K562 (cell line): Measurements from ENCODE around the gene RIOK3. TPM values are rescaled to one million over a fixed set of nuclear protein-coding genes. Genes with fewer than 3 reads are reported as not detected.
A peak's percentile ranks its signal among the peaks of the same experiment; 100 is the strongest.

Source experiments
- ATAC-seq: fragments of 200-7000 bp; cut with Tn5 transposase; 3 replicates; pipeline ENCODE4 v1.9.1; 2020; ENCODE audit warnings: moderate library complexity
- BruUV-seq: library from RNA; stranded (reverse); fragments of 400-500 nt; replicated peaks from 2 replicates; lab custom pipeline; 2021; lab: Mats Ljungman, UMichigan
- CTCF ChIA-PET: fragments of 300-600 bp; formaldehyde crosslinking; extraction: SDS; loops from one replicate; lab custom pipeline; 2021; ENCODE audit warnings: low intra/inter-chr PET ratio; lab: Yijun Ruan, JAX
- POLR2A ChIA-PET: fragments of 300-600, 350-650 bp; sonication (Branson Sonifier 250); formaldehyde crosslinking; extraction: SDS; loops from one replicate; lab custom pipeline; 2021; ENCODE audit warnings: antibody characterized with exemption, inconsistent platforms; lab: Yijun Ruan, JAX
- DNase-seq, 4 experiments: peaks; one replicate each; pipeline versions ENCODE4 v3.0.0 to v3.0.0-alpha.2; 2011 to 2018; ENCODE audit warnings: low spot score in 3 of 4, mixed read lengths in 3 of 4; ENCODE audit errors: extremely low read depth in 1 of 4
- FAIRE-seq: peaks from 2 replicates; lab custom pipeline; 2011; peaks lifted over from hg19 to GRCh38; lab: Jason Lieb, UNC
- H2AFZ ChIP-seq: 2 replicates; pipeline ENCODE4 v1.6.0; 2011; ENCODE audit warnings: low read depth, low read length, control low read depth, inconsistent platforms
- H3K27ac ChIP-seq: fragments of 200-600 bp; 3 replicates; pipeline ENCODE4 v1.8.0; 2011; ENCODE audit warnings: low read depth, mild to moderate bottlenecking, control low read depth, inconsistent platforms, low read length, moderate library complexity, mixed read lengths; ENCODE audit errors: extremely low read depth
- H3K27me3 ChIP-seq, 2 experiments: fragments of 300-600 bp in 1 of 2; 2 replicates in 1 of 2; 3 replicates in 1 of 2; pipeline versions ENCODE4 v1.6.0 to v1.8.0; 2011; ENCODE audit warnings: inconsistent platforms in 2 of 2, low read length in 2 of 2, mild to moderate bottlenecking in 1 of 2, mixed read lengths in 1 of 2, moderate library complexity in 1 of 2; ENCODE audit not compliant: control insufficient read depth in 2 of 2, insufficient read depth in 2 of 2
- H3K36me3 ChIP-seq: fragments of 300-600 bp; 3 replicates; pipeline ENCODE4 v1.8.0; 2011; ENCODE audit warnings: mild to moderate bottlenecking, low read length, inconsistent platforms; ENCODE audit not compliant: control insufficient read depth, insufficient read depth
- H3K4me1 ChIP-seq, 2 experiments: fragments of 200-600 bp in 1 of 2; replicated peaks in 1 of 2; 2 replicates in 1 of 2; 3 replicates in 1 of 2; pipeline versions ENCODE4 v1.5.1 to v1.8.0; 2011; ENCODE audit warnings: inconsistent platforms in 2 of 2, low read length in 2 of 2, mild to moderate bottlenecking in 1 of 2, mixed read lengths in 1 of 2, moderate library complexity in 1 of 2; ENCODE audit not compliant: control insufficient read depth in 2 of 2, insufficient read depth in 2 of 2
- H3K4me2 ChIP-seq: 2 replicates; pipeline ENCODE4 v1.6.1; 2011; ENCODE audit warnings: low read length, control low read depth, inconsistent platforms, mixed read lengths; ENCODE audit not compliant: insufficient read depth
- H3K4me3 ChIP-seq: fragments of 200-600 bp; sonication (generic), shearing (Covaris generic); 2 replicates; pipeline ENCODE4 v1.5.1; 2016; ENCODE audit warnings: control low read depth, inconsistent platforms
- H3K79me2 ChIP-seq: fragments of 200-600 bp; 3 replicates; pipeline ENCODE4 v1.8.0; 2011; ENCODE audit warnings: low read length, inconsistent platforms; ENCODE audit not compliant: control insufficient read depth, insufficient read depth
- H3K9ac ChIP-seq, 2 experiments: 2 replicates each; pipeline versions ENCODE4 v1.6.0 to v1.6.1; 2011; ENCODE audit warnings: low read depth in 2 of 2, low read length in 2 of 2, control low read depth in 1 of 2, inconsistent platforms in 1 of 2, mild to moderate bottlenecking in 1 of 2, mixed read lengths in 1 of 2; ENCODE audit not compliant: insufficient read depth in 1 of 2
- H3K9me1 ChIP-seq: one replicate; pipeline ENCODE4 v1.6.0; 2011; ENCODE audit warnings: inconsistent platforms, mild to moderate bottlenecking, low read length, moderate library complexity; ENCODE audit not compliant: control insufficient read depth, insufficient read depth
- H3K9me3 ChIP-seq: replicated peaks from 2 replicates; pipeline ENCODE4 v1.5.1; 2011; ENCODE audit warnings: low read depth, low read length, inconsistent platforms; ENCODE audit not compliant: control insufficient read depth, insufficient read depth
- H4K20me1 ChIP-seq: replicated peaks from 2 replicates; pipeline ENCODE4 v1.6.1; 2011; ENCODE audit warnings: low read length, inconsistent platforms, mixed read lengths; ENCODE audit not compliant: control insufficient read depth, insufficient read depth
- ADNP ChIP-seq: fragments of 200-800 bp; sonication (Bioruptor generic); IDR thresholded peaks from 2 replicates; pipeline ENCODE4 v1.6.1; 2016; ENCODE audit warnings: missing genetic modification characterization, missing compliant biosample characterization
- BRF2 ChIP-seq: IDR thresholded peaks from 3 replicates; pipeline ENCODE4 v1.6.1; 2011; ENCODE audit warnings: borderline replicate concordance, mild to moderate bottlenecking; ENCODE audit not compliant: insufficient read length, insufficient read depth
- CHD2 ChIP-seq: IDR thresholded peaks from 2 replicates; pipeline ENCODE4 v1.6.1; 2011; ENCODE audit warnings: low read depth, low read length
- CTCFL ChIP-seq: IDR thresholded peaks from 2 replicates; pipeline ENCODE4 v1.6.1; 2011; ENCODE audit warnings: borderline replicate concordance, low read depth, mild to moderate bottlenecking, moderate library complexity, low read length; ENCODE audit not compliant: insufficient read depth, poor library complexity, severe bottlenecking
- FOXJ2 ChIP-seq: fragments of 200-800 bp; sonication (Bioruptor generic); IDR thresholded peaks from 2 replicates; pipeline ENCODE4 v1.6.1; 2016; ENCODE audit warnings: missing genetic modification characterization, missing compliant biosample characterization
- MIER1 ChIP-seq: fragments of 450-650 bp; IDR thresholded peaks from 2 replicates; pipeline ENCODE4 v1.6.1; 2016; ENCODE audit warnings: antibody characterized with exemption, mild to moderate bottlenecking, low read depth
- MTF1 ChIP-seq: fragments of 250-450 bp; sonication (Bioruptor Pico); IDR thresholded peaks from 2 replicates; pipeline ENCODE4 v1.9.0; 2021; ENCODE audit warnings: moderate library complexity, mild to moderate bottlenecking, inconsistent platforms, borderline replicate concordance
- NCOA6 ChIP-seq: fragments of 450-650 bp; IDR thresholded peaks from 2 replicates; pipeline ENCODE4 v1.6.1; 2017; ENCODE audit warnings: mild to moderate bottlenecking
- NR0B1 ChIP-seq: fragments of 450-650 bp; IDR thresholded peaks from one replicate; pipeline ENCODE4 v1.6.1; 2018; ENCODE audit warnings: mild to moderate bottlenecking, moderate library complexity; ENCODE audit not compliant: partially characterized antibody
- PML ChIP-seq: IDR thresholded peaks from 2 replicates; pipeline ENCODE4 v1.6.1; 2012; ENCODE audit warnings: low read length, inconsistent platforms
- RB1 ChIP-seq: fragments of 450-650 bp; IDR thresholded peaks from 2 replicates; pipeline ENCODE4 v1.6.1; 2017; ENCODE audit warnings: low read depth, mild to moderate bottlenecking
- SMAD1 ChIP-seq: fragments of 150-350 bp; IDR thresholded peaks from 2 replicates; pipeline ENCODE4 v1.6.1; 2014; ENCODE audit warnings: low read length, low read depth; ENCODE audit not compliant: partially characterized antibody
- XRCC5 ChIP-seq: fragments of 200-400 bp; formaldehyde crosslinking; IDR thresholded peaks from 2 replicates; pipeline ENCODE4 v1.6.1; 2017; ENCODE audit warnings: low read depth, mild to moderate bottlenecking, low read length
- ZNF146 ChIP-seq: IDR thresholded peaks from one replicate; pipeline ENCODE4 v1.6.1; 2018; ENCODE audit warnings: missing compliant biosample characterization; ENCODE audit not compliant: unreplicated experiment
- ZNF311 ChIP-seq: fragments of 250-450 bp; sonication (Bioruptor Pico); IDR thresholded peaks from 2 replicates; pipeline ENCODE4 v1.4.0; 2020; ENCODE audit warnings: mild to moderate bottlenecking, moderate library complexity
- ZNF354B ChIP-seq: fragments of 250-450 bp; sonication (Bioruptor Pico); IDR thresholded peaks from 2 replicates; pipeline ENCODE4 v1.4.0; 2020
- ZNF717 ChIP-seq: fragments of 250-450 bp; sonication (Bioruptor Pico); IDR thresholded peaks from 2 replicates; pipeline ENCODE4 v1.5.0; 2021
- WGBS: fragments of 100-300 bp; shearing (Covaris generic); methylation state at CpG from one replicate; pipeline ENCODE4 v1.1.6; 2016; ENCODE audit warnings: low coverage, mixed read lengths; ENCODE audit not compliant: insufficient coverage; ENCODE audit errors: missing lambda C conversion rate; 5-methylcytosine and 5-hydroxymethylcytosine counted together
- in situ Hi-C: fragments of 300-500 bp; cut with MboI; formaldehyde crosslinking; loops from 4 replicates; pipeline ENCODE4 v1.15.0; 2018; ENCODE audit warnings: inconsistent platforms, mixed read lengths
- intact Hi-C: fragments of 100-400 bp; cut with micrococcal nuclease; formaldehyde crosslinking; loops from 2 replicates; pipeline ENCODE4 v1.14.2; 2022
- polyA plus RNA-seq, 8 experiments: library from polyadenylated mRNA; depleted of rRNA in 4 of 8; stranded (reverse) in 5 of 8; unstranded in 3 of 8; fragments of >200 nt; fragmentation: Nextera tagmentation in 2 of 8; fragmentation: Illumina TruSeq in 1 of 8; extraction: Ambion mirVana in 2 of 8; extraction: Trizol in 1 of 8; gene quantifications; 2 replicates each; pipeline versions ENCODE4 v1.2.1 to v1.2.3, GENCODE V29; 2011 to 2014; ENCODE audit warnings: inconsistent platforms in 1 of 8, missing spikeins in 1 of 8
- total RNA-seq, 7 experiments: library from RNA; depleted of rRNA in 6 of 7; stranded (reverse); fragments of >200 nt in 6 of 7; fragmentation: Illumina TruSeq in 2 of 7; extraction: Trizol in 2 of 7; gene quantifications; 2 replicates each; pipeline versions ENCODE4 v1.2.1 to v1.2.3, GENCODE V29; 2011 to 2021; ENCODE audit warnings: low replicate concordance in 1 of 7
- TF ChIP-seq, protein P1 (sequence below): IDR thresholded peaks from 2 replicates; pipeline ENCODE4 v1.6.1; 2014; ENCODE audit warnings: antibody characterized with exemption

RIOK3 gene
- total and polyA plus RNA-seq, 9 of the 15 experiments (the other 6 are each of a cell fraction or from before 2014, with no cell fraction given) = 21.4 to 89.5 (median 62.9) TPM

GRCh38 chr18:23458830-23459529, 5.9 kb downstream of the RIOK3 start:
- intact Hi-C loops = no loop called here
- in situ Hi-C loops = no loop called here
- Histone ChIP-seq H3K4me2 (no peak overlapping the region), H3K9me3 (no peaks in the 10 kb centered on the region), H3K4me1 (peaks cover 11% of the 10 kb centered on the region in 2 experiments; a peak in 4 of 5 replicates), H3K79me2 (peaks cover 80% of the 10 kb centered on the region), H2AFZ (no peak overlapping the region), H4K20me1 (peaks cover 38% of the 10 kb centered on the region), H3K9me1 (no peaks in the 10 kb centered on the region), H3K36me3 (peaks cover 44% of the 10 kb centered on the region), H3K27ac (no peak overlapping the region), H3K27me3 (no peaks in the 10 kb centered on the region), H3K4me3 (no peak overlapping the region), H3K9ac (no peak overlapping the region)
- DNase-seq (no peak), ATAC-seq (peak; percentile 37), FAIRE-seq (no peak)
- WGBS = 87% methylated on average over 3 of the region's 3 CpGs
- CTCF ChIA-PET = no interaction called here
- no TSS peak for BruUV-seq
- TF ChIP-seq ZNF311 (CRISPR knock-in tag) = no peak
- TF ChIP-seq NR0B1 = no peak
- no peak for TF ChIP-seq MIER1
- no peak for TF ChIP-seq CTCFL
- no peak for TF ChIP-seq BRF2
- TF ChIP-seq FOXJ2 (tag) = no peak
- TF ChIP-seq, protein P1, sequence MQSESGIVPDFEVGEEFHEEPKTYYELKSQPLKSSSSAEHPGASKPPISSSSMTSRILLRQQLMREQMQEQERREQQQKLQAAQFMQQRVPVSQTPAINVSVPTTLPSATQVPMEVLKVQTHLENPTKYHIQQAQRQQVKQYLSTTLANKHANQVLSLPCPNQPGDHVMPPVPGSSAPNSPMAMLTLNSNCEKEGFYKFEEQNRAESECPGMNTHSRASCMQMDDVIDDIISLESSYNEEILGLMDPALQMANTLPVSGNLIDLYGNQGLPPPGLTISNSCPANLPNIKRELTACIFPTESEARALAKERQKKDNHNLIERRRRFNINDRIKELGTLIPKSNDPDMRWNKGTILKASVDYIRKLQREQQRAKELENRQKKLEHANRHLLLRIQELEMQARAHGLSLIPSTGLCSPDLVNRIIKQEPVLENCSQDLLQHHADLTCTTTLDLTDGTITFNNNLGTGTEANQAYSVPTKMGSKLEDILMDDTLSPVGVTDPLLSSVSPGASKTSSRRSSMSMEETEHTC = no peak
- TF ChIP-seq XRCC5 = no peak
- no peak for TF ChIP-seq ZNF146 (CRISPR knock-in tag)
- TF ChIP-seq ZNF354B = no peak
- no peak for TF ChIP-seq MTF1 (CRISPR knock-in tag)
- TF ChIP-seq ADNP (tag) = no peak
- TF ChIP-seq RB1 = no peak
- no peak for TF ChIP-seq NCOA6
- no peak for TF ChIP-seq SMAD1
- TF ChIP-seq PML = no peak
- no peak for TF ChIP-seq CHD2
- no peak for TF ChIP-seq ZNF717 (CRISPR knock-in tag)
- POLR2A ChIA-PET = interaction anchor here (0.9 to 1.3 kb wide), 4 partner anchors 10 to 29 kb away, joined by 3 to 5 read pairs (median 4); no protein-coding TSS in a partner anchor
